GM20431 (cell line): ENCODE data around the gene PDRG1.

Experiments
- in situ Hi-C: fragments of 300-500 bp; cut with MseI, MboI; formaldehyde crosslinking; loops from one replicate; pipeline ENCODE4 v1.15.0; 2020; ENCODE audit warnings: low sequenced_read_pairs; ENCODE audit not compliant: unreplicated experiment

PDRG1 gene

DNA sequence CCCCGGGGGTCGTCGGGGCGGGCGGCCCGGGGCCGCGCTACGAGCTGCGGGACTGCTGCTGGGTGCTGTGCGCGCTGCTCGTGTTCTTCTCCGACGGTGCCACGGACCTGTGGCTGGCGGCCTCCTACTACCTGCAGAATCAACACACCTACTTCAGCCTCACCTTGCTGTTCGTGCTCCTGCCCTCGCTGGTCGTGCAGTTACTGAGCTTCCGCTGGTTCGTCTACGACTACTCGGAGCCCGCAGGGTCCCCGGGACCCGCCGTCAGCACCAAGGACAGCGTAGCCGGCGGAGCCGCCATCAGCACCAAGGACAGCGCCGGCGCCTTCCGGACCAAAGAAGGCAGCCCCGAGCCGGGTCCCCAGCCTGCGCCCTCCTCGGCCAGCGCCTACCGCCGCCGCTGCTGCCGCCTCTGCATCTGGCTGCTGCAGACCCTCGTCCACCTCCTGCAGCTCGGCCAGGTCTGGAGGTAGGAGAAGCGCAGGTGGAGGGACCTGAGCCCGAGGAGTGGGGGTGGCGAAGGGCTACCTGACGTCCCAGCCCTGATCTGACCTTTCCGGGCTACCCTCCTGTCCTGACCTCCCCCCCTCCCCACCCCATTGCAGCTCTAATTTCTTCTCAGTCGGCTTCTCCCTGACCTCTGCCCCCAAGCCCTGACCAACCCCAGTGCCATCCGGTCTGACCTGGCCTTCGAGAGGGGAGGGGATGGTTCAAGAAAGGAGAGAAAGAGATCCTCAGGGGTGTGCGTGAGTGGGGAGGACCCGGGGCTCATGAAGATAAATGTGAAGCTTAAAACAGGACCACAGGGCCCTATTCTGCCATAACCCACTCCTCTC is 16.7 kb upstream of the PDRG1 start:
- in situ Hi-C loops = no loop called here

GRCh38 chr20:31967830-31968249 is 16.0 kb upstream of the PDRG1 start, which contains the start of gene XKR7:
TSS of gene XKR7 (plus strand) at chr20:31968151. CDS start at chr20:31968176, 25 bp downstream.
- in situ Hi-C loops = no loop called here

- in situ Hi-C loops = no loop called here
Observed at GRCh38 chr20:31966991-31967655, 15.3 kb upstream of the PDRG1 start.

- in situ Hi-C loops = no loop called here
Observed at GRCh38 chr20:31963889-31964288, 12.0 kb upstream of the PDRG1 start.

- in situ Hi-C loops = no loop called here
Observed at GRCh38 chr20:31962761-31963160, 10.9 kb upstream of the PDRG1 start.

GRCh38 chr20:31956556-31957526 is 5.0 kb upstream of the PDRG1 start:
- in situ Hi-C loops = no loop called here

GRCh38 chr20:31954500-31954899 is 2.7 kb upstream of the PDRG1 start:
- in situ Hi-C loops = no loop called here

GRCh38 chr20:31953556-31954148 is 1.8 kb upstream of the PDRG1 start:
- in situ Hi-C loops = no loop called here

DNA sequence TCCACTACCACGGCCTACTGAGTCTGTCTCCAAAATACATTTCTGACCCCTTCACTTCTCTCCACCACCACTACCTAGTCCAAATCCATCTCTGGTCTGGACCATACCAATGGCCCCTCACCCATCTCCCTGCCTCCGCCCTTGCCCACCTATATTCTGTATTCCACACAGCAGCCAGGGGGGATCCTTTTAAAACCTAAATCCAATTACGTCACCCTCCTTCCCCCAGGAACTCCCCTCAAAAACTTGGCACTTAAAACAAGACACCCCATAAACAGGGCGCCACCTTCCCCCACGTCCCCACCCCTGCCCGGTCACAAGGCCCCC is 680 bp downstream of the PDRG1 start:
- in situ Hi-C loops = no loop called here

DNA sequence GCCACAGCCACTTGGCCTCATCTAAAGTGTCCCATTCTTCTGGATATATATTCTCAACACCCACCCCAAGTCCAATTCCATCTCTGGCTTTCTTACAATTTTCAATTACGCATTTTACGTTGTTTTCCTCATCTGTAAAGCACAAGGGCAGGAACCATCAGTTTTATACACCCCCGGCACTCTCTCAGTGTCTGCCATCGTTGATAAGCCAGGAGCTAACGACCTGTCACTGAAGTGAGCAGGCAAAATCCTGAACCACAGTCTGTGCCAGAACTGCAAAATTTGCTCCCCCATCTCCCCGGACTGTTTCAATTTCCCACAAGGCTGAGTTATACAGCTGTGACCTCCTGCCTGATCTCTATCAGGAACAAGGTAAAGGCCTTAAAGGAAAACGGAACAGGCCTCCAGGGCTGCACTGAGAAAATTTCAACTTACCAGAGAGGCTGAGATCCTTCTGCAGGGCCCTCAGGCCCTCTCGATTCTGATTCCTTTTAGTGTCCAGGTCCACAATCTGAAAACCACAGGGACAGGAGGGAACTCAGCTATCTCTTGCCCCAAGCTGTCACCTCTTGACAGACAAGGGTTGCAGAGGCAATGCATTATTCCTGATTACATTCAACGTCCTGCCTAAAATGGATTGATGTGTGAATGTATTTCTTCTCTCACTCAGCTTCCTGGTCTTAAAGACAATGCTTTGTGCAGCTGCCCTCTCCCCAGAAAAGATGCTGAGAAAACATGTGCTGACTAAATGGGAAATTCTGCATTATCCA is 1.8 kb downstream of the PDRG1 start:
- in situ Hi-C loops = no loop called here

DNA sequence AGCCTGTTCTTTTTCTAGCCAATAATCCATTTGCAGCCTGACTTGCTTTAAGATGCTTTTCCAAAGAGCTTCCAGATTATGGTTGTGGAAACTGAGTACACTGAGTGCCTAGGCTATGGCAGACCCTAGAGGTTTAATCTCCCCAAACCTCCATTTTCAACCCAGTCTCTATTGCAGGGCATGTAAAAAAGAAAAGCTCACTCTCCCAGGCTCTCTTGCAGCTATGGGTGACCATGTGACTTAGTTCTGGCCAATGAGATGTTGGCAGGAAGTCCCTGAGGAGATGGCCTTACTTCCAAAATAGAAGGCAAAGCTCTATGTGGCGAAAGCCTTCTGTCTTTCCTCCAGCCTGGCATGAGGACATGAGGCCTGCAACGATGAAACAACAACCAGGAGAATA is 3.8 kb downstream of the PDRG1 start:
- in situ Hi-C loops = no loop called here

DNA sequence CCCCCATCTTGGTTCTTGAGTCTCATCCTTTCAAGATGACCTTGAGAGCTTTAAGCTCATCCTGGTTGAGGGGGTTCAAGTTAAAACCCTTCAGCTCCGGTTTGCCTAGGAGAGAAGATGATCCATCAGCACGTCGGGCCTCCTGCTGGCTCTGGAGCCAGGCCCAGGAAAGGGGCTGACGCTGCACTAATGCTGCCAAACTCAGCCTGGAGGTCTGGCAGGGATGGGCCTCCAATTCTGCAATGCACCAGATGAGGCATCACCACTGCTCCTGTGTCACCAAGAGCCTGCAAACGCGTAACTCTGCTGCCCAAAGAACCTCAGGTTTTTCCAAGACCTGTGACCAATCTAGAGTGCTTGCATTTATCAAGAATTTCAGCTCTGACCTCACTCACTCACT is 6.1 kb downstream of the PDRG1 start:
- in situ Hi-C loops = no loop called here

- in situ Hi-C loops = no loop called here
Observed at GRCh38 chr20:31945319-31945718, 6.5 kb downstream of the PDRG1 start.

DNA sequence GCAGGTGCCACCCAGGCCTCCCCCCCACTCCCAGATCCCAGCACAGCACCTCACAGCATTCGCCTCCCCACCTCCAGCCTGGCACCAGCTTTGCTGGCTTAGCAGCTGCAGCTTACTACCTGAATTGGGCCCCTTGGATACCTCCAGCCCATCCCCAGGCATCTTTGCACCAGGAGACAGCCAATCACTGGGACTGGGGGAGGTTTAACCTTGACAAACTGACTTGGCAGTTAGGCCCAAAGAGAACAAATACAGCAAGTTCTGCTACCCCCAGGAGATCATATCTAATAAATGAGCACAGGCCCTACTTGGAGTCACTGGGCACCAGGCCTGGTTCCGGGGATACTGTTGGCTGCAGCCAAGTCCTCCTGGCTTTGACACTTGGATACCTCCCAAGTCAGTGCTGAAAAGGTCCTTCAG is 8.8 kb downstream of the PDRG1 start:
- in situ Hi-C loops = no loop called here

- in situ Hi-C loops = no loop called here
Observed at GRCh38 chr20:31939661-31940060, 12.2 kb downstream of the PDRG1 start.

DNA sequence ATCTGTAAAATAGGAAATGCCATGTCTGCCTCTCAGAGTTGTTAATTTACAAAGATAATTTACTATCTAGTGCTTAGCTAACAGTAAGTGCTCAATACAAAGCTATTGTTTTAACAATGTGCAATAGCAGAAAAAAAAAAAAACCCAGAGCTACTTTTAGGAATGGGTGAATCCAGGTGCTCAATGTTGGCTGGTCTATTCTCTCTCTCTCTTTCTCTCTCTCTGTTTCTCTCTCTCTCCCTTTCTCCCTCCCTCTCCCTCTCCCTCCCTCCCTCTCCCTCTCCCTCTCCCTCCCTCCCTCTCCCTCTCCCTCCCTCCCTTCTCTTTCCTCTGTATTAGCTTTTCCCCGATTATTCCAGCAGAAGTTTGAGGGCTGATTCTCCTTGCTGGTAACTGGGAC is 14.0 kb downstream of the PDRG1 start:
- in situ Hi-C loops = no loop called here

DNA sequence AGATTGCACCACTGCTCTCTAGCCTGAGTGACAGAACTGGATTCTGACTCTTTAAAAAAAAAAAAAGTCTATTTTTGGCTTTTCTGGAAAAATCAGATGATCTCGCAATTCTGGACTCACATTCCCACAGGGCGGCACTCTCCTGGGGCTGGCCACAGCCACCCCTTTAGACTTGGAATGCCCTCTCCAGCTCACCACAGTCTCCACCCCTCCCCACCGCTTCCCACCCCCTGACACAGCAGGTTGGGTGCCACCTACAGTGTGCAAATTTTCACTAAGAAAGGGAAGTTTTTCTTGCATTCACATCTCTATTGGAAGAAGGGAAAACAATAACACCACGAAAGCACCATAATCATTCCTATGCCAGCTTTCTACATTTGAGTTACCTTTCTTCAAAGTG is 15.4 kb downstream of the PDRG1 start:
- in situ Hi-C loops = no loop called here

- in situ Hi-C loops = no loop called here
Observed at GRCh38 chr20:31934968-31935764, 16.7 kb downstream of the PDRG1 start.

- in situ Hi-C loops = no loop called here
Observed at GRCh38 chr20:31934491-31934890, 17.4 kb downstream of the PDRG1 start.
